Colonic mucosa (tissue), 4 donors: Measurements from ENCODE around the gene GMDS. TPM values are rescaled to one million over a fixed set of nuclear protein-coding genes. Genes with fewer than 3 reads are reported as not detected.

Experiments used
- DNase-seq: peaks from one replicate; pipeline ENCODE4 v3.0.0-alpha.2; 2020
- H3K27ac ChIP-seq: fragments of 200-600 bp; one replicate; pipeline ENCODE4 v1.8.0; 2021
- H3K27me3 ChIP-seq: fragments of 200-600 bp; one replicate; pipeline ENCODE4 v1.8.0; 2021
- H3K36me3 ChIP-seq: fragments of 200-600 bp; one replicate; pipeline ENCODE4 v1.8.0; 2021
- H3K4me1 ChIP-seq: fragments of 200-600 bp; one replicate; pipeline ENCODE4 v1.8.0; 2021; ENCODE audit warnings: mild to moderate bottlenecking
- H3K4me3 ChIP-seq: fragments of 200-600 bp; one replicate; pipeline ENCODE4 v1.8.0; 2021
- H3K9ac ChIP-seq, 2 donors: one replicate each; pipeline ENCODE4 v1.7.0; 2013; ENCODE audit warnings: control low read depth in 2 of 2, low read depth in 2 of 2, low read length in 2 of 2
- H3K9me3 ChIP-seq: fragments of 200-600 bp; one replicate; pipeline ENCODE4 v1.8.0; 2021
- intact Hi-C: fragments of 100-400 bp; cut with DNase I; formaldehyde crosslinking; loops from one replicate; pipeline ENCODE4 v1.14.1; 2022
- total RNA-seq, 2 donors: library from RNA; stranded (reverse); fragmentation: NEBNext Ultra II Directional in 1 of 2; extraction: Animal tissue kit (Norgen Biotek cat#: 25700) in 1 of 2; gene quantifications; one replicate each; pipeline ENCODE4 v1.2.1, GENCODE V29; 2021
- TF ChIP-seq, protein P1 (sequence below): fragments of 200-600 bp; IDR thresholded peaks from one replicate; pipeline ENCODE4 v1.8.0; 2022; ENCODE audit warnings: antibody characterized with exemption, mild to moderate bottlenecking
- donor health status: healthy.
- donor health status: DM: no; HTN: no; CAD: no.
- donor health status: DM: no; HTN: no; CAD: no.

The GMDS gene
- total RNA-seq, 2 donors from 2014 or later: 247 to 272 TPM

DNA sequence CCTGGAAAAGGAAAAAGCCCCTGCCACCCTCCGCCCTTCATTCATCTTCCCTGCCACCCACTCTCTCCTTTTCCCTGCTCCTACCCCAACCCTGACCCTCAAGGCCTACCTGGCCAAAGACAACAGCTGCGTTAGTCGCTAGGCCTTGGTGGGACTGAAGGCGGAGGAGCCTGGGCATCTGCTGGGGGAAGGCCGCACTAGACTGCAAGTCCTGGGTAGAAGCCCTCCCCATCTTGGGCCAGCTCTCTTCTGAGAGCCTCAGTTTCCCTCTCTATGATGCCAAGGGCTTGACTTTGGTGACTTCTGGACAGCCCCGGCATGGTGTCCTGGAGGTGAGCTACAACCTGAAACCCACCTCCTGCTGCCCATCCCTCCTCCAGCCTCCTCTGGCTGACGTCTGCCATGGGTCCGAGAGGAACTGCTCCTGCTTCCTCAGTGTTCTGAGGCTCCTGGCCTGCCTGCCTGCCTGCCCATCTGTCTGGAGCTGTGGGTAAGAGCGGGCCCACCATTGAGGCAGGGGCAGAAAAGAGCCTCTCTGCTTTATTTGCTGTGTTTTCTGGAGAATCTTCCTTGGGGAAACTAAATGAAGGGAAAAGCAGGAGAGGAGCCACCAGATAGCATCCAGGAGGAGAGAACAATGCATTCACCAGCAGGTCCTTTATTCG lies 643.2 kb downstream of the GMDS start:
- Histone ChIP-seq H3K9me3 (no peaks in the 10 kb centered on the region), H3K4me3 (no peak overlapping the region), H3K27me3 (peaks cover 74% of the 10 kb centered on the region), H3K4me1 (peaks cover 17% of the 10 kb centered on the region), H3K9ac (no peak overlapping the region), H3K27ac (no peak overlapping the region), H3K36me3 (no peaks in the 10 kb centered on the region)
- DNase-seq: no peak
- intact Hi-C loops: loop anchor here (5.0 kb wide), 3 partner anchors 505 to 750 kb away; no protein-coding TSS in a partner anchor
- TF ChIP-seq, protein P1, sequence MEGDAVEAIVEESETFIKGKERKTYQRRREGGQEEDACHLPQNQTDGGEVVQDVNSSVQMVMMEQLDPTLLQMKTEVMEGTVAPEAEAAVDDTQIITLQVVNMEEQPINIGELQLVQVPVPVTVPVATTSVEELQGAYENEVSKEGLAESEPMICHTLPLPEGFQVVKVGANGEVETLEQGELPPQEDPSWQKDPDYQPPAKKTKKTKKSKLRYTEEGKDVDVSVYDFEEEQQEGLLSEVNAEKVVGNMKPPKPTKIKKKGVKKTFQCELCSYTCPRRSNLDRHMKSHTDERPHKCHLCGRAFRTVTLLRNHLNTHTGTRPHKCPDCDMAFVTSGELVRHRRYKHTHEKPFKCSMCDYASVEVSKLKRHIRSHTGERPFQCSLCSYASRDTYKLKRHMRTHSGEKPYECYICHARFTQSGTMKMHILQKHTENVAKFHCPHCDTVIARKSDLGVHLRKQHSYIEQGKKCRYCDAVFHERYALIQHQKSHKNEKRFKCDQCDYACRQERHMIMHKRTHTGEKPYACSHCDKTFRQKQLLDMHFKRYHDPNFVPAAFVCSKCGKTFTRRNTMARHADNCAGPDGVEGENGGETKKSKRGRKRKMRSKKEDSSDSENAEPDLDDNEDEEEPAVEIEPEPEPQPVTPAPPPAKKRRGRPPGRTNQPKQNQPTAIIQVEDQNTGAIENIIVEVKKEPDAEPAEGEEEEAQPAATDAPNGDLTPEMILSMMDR: no peak

DNA sequence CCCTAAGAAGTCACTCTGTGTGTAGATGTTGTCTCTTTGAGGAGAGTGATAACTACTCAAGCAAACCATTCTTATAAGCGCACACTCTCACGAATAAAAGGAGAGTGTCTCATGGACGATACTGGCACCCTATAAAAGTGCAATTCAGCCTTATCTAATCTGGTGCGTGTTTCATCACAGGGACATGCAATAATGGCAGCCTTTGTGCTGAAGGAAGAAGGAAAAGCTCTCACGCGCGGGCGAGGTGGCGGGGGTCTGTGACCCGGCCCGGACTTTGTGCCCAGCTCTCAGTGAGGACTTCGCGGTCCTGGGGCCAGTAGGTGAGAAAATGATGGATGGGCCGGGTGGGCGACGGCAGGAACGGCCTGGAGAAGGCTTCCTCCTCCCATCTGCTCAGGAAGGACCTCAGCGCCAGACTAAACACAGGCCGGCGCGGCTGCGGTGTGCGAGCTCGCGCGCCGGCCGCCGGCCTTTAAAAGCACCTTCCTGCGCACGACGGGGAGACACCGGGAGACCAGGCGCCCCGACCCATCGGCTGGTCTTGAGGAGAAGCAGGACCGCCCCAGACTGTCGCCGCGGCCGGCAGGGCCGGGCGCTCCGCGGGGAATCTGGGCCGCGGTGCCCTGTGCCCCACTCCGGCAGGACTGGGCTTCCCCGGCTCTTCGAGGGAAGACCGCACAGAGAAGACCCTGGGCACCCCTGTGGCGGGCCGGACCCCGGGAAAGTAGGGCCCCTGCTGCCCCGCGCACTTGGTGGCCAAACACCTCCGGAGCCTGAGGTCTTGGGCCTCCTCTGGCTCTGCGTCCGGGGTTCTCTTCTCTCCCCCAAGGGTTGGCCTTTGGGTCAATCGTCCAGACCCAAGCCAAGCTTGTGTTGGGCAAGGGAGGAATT lies 644.0 kb downstream of the GMDS start:
- Histone ChIP-seq H3K27ac (no peak overlapping the region), H3K4me3 (no peak overlapping the region), H3K9ac (no peak overlapping the region), H3K9me3 (no peaks in the 10 kb centered on the region), H3K36me3 (no peaks in the 10 kb centered on the region), H3K27me3 (peaks cover 67% of the 10 kb centered on the region), H3K4me1 (peaks cover 12% of the 10 kb centered on the region)
- no peak for DNase-seq
- intact Hi-C loops: loop anchor here (5.0 kb wide), 3 partner anchors 506 to 751 kb away; no protein-coding TSS in a partner anchor
- TF ChIP-seq, protein P1: no peak

DNA sequence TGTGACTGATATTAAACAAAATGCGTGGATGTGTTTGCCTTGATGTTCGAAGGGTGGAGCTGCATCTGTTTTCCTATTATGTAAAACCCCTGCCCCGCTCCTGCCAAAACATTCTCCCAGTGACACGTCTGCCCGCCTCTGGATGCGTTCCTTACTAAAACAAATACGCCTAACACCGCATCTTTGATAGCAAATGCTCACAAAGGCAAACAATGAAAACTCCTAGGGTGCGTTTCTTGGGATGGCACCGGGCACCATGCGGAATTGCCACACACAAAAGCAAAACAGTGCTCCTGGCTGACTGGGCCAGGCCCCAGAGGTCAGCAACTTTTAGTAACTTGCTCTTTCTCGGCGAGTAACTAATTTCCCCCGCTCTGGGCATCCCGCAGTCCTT lies 644.6 kb downstream of the GMDS start:
- TF ChIP-seq, protein P1: no peak
- Histone ChIP-seq H3K27me3 (peaks cover 60% of the 10 kb centered on the region), H3K9me3 (no peaks in the 10 kb centered on the region), H3K36me3 (no peaks in the 10 kb centered on the region), H3K27ac (no peak overlapping the region), H3K4me3 (no peak overlapping the region), H3K9ac (no peak overlapping the region), H3K4me1 (peaks cover 12% of the 10 kb centered on the region)
- intact Hi-C loops: loop anchor here (5.0 kb wide), 3 partner anchors 507 to 752 kb away; no protein-coding TSS in a partner anchor
- no peak for DNase-seq

DNA sequence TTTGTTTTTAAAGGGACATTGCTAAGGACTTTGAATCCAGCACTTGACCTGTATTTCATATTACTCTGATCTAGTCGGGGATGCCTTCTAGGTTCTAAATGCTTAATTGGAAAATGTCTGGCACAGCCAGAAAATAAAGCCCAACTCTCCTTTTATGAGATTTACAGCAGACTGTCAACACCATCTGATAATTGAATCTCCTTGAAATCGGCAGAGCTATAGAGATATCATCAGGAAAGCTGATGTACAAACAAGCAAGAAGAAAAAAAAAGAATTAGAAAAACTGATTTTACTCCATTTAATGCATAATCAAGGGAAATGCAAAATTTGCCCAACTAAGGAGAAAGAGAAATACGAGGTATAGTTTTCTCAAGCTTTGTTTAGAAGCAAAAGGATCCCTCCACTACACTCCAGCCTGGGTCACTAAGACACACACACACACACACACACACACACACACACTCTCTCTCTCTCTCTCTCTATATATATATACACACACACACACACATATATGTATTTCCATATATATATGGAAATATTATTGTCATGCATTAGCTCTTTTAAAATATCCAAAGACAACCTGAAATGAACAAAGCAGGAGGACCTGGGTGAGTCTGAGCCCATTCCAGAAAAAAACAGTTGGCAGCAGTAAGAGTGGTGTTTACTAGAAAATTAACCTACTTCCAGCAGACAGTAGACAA lies 645.2 kb downstream of the GMDS start:
- intact Hi-C loops: loop anchor here (5.0 kb wide), 3 partner anchors 507 to 752 kb away; no protein-coding TSS in a partner anchor
- H3K4me1 ChIP-seq: peaks cover 12% of the 10 kb centered on the region
- no peak overlapping the region for H3K9ac ChIP-seq
- no peak overlapping the region for H3K27ac ChIP-seq
- no peaks in the 10 kb centered on the region for H3K36me3 ChIP-seq
- TF ChIP-seq, protein P1: no peak
- H3K27me3 ChIP-seq: peaks cover 59% of the 10 kb centered on the region
- H3K9me3 ChIP-seq: no peaks in the 10 kb centered on the region
- H3K4me3 ChIP-seq: no peak overlapping the region
- DNase-seq: no peak

DNA sequence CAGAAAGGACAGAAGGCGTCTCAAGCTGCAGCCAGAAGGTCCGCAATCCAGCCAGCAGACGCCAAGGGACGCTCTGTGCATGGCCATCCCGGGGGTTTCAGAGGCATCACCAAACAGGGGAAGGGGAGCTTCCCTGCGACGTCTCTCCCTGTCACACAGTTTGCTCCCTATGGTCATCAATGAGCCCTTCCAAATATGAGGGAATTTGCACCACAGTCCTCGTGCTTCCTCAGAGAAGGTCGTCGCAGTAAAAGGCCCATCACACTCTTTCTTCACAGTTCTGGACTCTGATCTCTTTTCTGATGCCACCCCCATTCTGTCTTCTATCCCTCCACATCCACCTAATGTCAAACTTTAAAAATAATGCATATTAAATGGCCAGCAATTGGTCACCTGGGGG lies 645.9 kb downstream of the GMDS start:
- Histone ChIP-seq H3K9me3 (no peaks in the 10 kb centered on the region), H3K4me3 (no peak overlapping the region), H3K9ac (no peak overlapping the region), H3K36me3 (no peaks in the 10 kb centered on the region), H3K4me1 (peaks cover 5% of the 10 kb centered on the region), H3K27me3 (peaks cover 55% of the 10 kb centered on the region), H3K27ac (no peak overlapping the region)
- intact Hi-C loops: loop anchor here (5.0 kb wide), 3 partner anchors 848 to 1148 kb away; no protein-coding TSS in a partner anchor
- TF ChIP-seq, protein P1: no peak
- no peak for DNase-seq
